ENCODE results near the gene AGAP3.

DNA sequence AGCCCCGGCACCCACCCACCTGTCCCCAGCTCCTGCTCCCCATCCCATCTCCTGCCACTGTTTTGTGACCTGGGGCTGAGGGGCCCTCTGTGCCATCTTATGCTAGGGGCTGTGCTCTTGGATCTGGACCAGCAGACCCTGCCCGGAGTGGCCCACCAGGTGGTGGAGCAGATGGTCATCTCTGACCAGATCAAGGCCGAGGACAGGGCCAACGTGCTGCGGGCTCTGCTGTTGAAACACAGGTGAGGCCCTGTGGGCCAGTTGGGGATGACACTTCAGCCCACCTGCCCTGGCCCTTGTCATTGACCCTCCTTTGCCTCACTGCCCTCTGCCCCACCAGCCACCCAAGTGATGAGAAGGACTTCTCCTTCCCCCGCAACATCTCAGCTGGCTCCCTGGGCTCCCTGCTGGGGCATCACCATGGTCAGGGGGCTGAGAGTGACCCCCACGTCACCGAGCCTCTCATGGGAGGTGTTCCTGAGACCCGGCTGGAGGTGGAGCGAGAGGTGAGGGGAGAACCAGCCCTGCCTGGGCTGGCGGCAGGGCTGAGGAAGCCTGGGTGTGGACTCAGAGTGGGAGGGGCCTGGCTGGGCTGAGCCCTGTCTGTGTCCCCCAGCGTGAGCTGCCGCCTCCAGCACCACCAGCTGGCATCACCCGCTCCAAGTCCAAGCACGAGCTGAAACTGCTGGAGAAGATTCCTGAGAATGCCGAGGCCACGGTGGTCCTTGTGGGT, 16.3 kb upstream of the AGAP3 start:
- TF ChIP-seq, protein P1, sequence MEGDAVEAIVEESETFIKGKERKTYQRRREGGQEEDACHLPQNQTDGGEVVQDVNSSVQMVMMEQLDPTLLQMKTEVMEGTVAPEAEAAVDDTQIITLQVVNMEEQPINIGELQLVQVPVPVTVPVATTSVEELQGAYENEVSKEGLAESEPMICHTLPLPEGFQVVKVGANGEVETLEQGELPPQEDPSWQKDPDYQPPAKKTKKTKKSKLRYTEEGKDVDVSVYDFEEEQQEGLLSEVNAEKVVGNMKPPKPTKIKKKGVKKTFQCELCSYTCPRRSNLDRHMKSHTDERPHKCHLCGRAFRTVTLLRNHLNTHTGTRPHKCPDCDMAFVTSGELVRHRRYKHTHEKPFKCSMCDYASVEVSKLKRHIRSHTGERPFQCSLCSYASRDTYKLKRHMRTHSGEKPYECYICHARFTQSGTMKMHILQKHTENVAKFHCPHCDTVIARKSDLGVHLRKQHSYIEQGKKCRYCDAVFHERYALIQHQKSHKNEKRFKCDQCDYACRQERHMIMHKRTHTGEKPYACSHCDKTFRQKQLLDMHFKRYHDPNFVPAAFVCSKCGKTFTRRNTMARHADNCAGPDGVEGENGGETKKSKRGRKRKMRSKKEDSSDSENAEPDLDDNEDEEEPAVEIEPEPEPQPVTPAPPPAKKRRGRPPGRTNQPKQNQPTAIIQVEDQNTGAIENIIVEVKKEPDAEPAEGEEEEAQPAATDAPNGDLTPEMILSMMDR (IDR thresholded peaks at IDR 0.05) = no peak
- TF ChIP-seq POLR2A (IDR thresholded peaks at IDR 0.05) = no peak
